Epithelial cell of proximal tubule (primary cell): ENCODE data around the gene LAMTOR2. TPM values are rescaled to one million over a fixed set of nuclear protein-coding genes. Genes with fewer than 3 reads are reported as not detected.
A peak's percentile ranks its signal among the peaks of the same experiment; 100 is the strongest.

Experiments used
- DNase-seq: peaks from one replicate; pipeline ENCODE4 v3.0.0-alpha.2; 2011; ENCODE audit warnings: low read depth
- H3K4me3 ChIP-seq: 2 replicates; pipeline ENCODE4 v1.5.1; 2011; ENCODE audit warnings: low read depth, mild to moderate bottlenecking, low read length
- CTCF ChIP-seq: conservative IDR thresholded peaks from 2 replicates; pipeline ENCODE4 v1.5.1; 2012; ENCODE audit warnings: low read depth, mild to moderate bottlenecking, low read length
- total RNA-seq: library from RNA; depleted of rRNA; stranded (reverse); fragments of >200 nt; gene quantifications from 2 replicates; pipeline ENCODE4 v1.2.3, GENCODE V29; 2015

The LAMTOR2 gene
- total RNA-seq, 1 donor from 2014 or later = 97.0 TPM

- DNase-seq = no peak
- no peak overlapping the region for H3K4me3 ChIP-seq
- no peak for TF ChIP-seq CTCF
These were observed 35.7 kb downstream of the LAMTOR2 start for GRCh38 chr1:156090138-156090839.

- DNase-seq = no peak
- TF ChIP-seq CTCF = peak; percentile 80
- H3K4me3 ChIP-seq = no peak overlapping the region
These were observed 36.2 kb downstream of the LAMTOR2 start for GRCh38 chr1:156090840-156091188.

- H3K4me3 ChIP-seq = no peak overlapping the region
- DNase-seq = no peak
- TF ChIP-seq CTCF = no peak
These were observed 37.0 kb downstream of the LAMTOR2 start for GRCh38 chr1:156091610-156092009.

GRCh38 chr1:156095906-156096508 lies 41.4 kb downstream of the LAMTOR2 start:
- no peak for DNase-seq
- no peak for TF ChIP-seq CTCF
- H3K4me3 ChIP-seq = no peak overlapping the region

GRCh38 chr1:156096640-156097391 lies 42.2 kb downstream of the LAMTOR2 start:
- H3K4me3 ChIP-seq = no peak overlapping the region
- DNase-seq = no peak
- peak; percentile 99 for TF ChIP-seq CTCF

- DNase-seq = no peak
- no peak overlapping the region for H3K4me3 ChIP-seq
- no peak for TF ChIP-seq CTCF
These were observed 43.1 kb downstream of the LAMTOR2 start for GRCh38 chr1:156097499-156098178.
